Measurements from ENCODE around the gene TENT5C. TPM values are rescaled to one million over a fixed set of nuclear protein-coding genes. Genes with fewer than 3 reads are reported as not detected.
A peak's percentile ranks its signal among the peaks of the same experiment; 100 is the strongest.

TENT5C gene
- total and polyA plus RNA-seq, 9 of the 15 experiments (the other 6 are each of a cell fraction or from before 2014, with no cell fraction given) = 1.8 to 7.7 (median 4.0) TPM

- TF ChIP-seq, protein P1, sequence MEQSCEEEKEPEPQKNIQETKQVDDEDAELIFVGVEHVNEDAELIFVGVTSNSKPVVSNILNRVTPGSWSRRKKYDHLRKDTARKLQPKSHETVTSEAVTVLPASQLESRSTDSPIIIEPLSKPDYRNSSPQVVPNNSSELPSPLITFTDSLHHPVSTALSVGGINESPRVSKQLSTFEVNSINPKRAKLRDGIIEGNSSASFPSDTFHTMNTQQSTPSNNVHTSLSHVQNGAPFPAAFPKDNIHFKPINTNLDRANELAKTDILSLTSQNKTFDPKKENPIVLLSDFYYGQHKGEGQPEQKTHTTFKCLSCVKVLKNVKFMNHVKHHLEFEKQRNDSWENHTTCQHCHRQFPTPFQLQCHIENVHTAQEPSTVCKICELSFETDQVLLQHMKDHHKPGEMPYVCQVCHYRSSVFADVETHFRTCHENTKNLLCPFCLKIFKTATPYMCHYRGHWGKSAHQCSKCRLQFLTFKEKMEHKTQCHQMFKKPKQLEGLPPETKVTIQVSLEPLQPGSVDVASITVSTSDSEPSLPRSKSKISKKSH (CRISPR knock-in tag; IDR thresholded peaks at IDR 0.05) = no peak
- TF ChIP-seq CBFA2T3 (IDR thresholded peaks at IDR 0.05) (peak; percentile 56), ZBTB2 (IDR thresholded peaks at IDR 0.05) (0 out of 2 replicates have a peak, but pooled peaks have one; percentile 31), GABPB2 (CRISPR knock-in tag; conservative IDR thresholded peaks at IDR 0.05) (no peak), KLF13 (tag; IDR thresholded peaks at IDR 0.05; ENCODE audit: borderline replicate concordance, low read depth) (no peak), EP400 (IDR thresholded peaks at IDR 0.05) (peak; percentile 42), NRF1 (conservative IDR thresholded peaks at IDR 0.05 in 1 of 2, IDR thresholded peaks at IDR 0.05 in 1 of 2) (no peak), ZBTB33 (CRISPR knock-in tag; IDR thresholded peaks at IDR 0.05) (no peak), CC2D1A (IDR thresholded peaks at IDR 0.05) (no peak)
Observed at GRCh38 chr1:117660271-117660965, 54.6 kb downstream of the TENT5C start (continued).

All from K562 (cell line).